RCC 7860 (cell line): ENCODE measurements around the gene KCNJ16.

Experiments
- DNase-seq: peaks from one replicate; pipeline ENCODE4 v3.0.0-alpha.2; 2015; ENCODE audit warnings: low spot score
- FAIRE-seq: peaks from 2 replicates; lab custom pipeline; 2012; peaks lifted over from hg19 to GRCh38; lab: Jason Lieb, UNC

KCNJ16 gene

GRCh38 chr17:70124723-70125122 is 49.7 kb downstream of the KCNJ16 start:
- DNase-seq (no peak), FAIRE-seq (no peak)

DNA sequence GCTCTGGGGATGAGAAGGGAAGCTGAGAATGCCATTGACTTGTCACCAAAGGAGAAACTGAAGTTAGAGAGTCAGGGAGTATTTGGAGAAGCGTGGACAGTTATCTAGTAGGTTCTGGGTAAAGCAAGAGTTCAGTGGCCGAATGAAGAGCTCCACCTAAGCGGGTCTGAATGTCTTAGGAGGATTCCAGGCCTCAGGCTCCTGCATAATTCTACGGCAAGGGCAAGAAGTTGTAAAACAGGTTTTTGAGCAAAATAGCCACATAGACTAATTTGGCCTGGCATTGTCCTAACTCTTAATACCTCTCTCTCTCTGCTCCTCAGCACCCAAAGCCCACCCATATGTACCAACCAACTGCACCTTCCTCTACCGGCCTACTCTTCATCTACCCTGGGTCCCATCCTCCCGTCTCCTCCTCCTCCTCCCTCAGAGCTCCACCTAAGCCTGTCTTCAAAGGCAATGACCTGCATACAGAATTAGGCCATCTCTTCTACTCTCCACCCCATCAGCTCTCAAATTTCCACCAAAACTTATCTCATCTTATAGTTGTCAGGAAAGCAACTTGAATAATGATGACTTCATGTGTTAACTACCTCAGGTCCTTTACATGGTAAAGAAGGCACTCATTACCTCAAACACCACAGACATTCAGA is 52.3 kb downstream of the KCNJ16 start:
- DNase-seq (no peak), FAIRE-seq (no peak)

DNA sequence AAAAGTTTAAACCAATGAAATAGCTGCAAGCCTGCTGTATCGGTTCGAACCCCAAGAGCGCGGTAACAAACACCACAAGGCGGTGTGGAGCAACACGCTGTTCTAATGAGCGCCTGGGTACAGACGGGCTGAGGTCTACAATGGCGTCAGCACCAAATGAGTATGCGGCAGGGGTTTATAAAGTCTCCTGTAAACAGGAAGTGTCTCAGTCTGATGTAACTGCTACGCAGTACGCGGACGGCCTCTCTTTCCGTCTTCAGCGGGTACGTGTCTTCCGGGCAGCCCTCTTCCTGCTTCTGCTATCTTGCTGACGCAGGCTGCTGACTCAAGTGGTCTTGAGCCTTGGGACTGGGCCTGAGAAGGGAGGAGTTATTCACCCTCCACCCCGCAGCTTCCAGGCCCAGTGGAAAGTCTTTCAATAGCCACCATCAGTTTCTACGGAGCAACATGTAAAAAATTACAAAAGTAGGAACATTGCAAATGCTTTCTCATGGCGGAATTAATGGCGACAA is 53.8 kb downstream of the KCNJ16 start:
- DNase-seq (no peak), FAIRE-seq (no peak)

DNA sequence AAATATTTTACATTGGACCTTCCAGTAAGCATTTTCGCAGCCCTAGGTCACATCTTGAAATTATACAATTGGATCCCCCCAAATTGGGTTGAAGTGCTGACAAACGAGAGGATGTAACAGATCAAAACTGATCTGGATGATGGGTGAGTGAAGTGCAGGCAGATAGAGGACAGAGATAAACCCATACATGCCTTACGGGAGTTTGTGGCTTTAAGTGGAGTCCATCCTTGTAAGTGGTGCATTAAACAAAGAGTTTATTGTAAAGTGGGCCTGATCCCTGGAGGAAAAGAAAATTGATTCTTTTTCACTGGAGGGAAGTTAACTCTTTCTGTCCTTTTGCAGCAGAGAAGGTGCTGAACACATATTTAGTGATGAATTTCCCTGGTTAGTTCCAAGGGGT is 55.3 kb downstream of the KCNJ16 start:
- DNase-seq (no peak), FAIRE-seq (no peak)

DNA sequence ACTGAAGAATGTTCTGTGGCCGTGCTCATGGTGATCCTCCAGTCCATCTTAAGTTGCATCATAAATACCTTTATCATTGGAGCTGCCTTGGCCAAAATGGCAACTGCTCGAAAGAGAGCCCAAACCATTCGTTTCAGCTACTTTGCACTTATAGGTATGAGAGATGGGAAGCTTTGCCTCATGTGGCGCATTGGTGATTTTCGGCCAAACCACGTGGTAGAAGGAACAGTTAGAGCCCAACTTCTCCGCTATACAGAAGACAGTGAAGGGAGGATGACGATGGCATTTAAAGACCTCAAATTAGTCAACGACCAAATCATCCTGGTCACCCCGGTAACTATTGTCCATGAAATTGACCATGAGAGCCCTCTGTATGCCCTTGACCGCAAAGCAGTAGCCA is 57.5 kb downstream of the KCNJ16 start:
- no peak for FAIRE-seq
- DNase-seq = no peak

GRCh38 chr17:70134042-70134441 is 59.0 kb downstream of the KCNJ16 start:
- FAIRE-seq = no peak
- DNase-seq = no peak

- DNase-seq (no peak), FAIRE-seq (no peak)
Observed at GRCh38 chr17:70134777-70135176, 59.8 kb downstream of the KCNJ16 start.

DNA sequence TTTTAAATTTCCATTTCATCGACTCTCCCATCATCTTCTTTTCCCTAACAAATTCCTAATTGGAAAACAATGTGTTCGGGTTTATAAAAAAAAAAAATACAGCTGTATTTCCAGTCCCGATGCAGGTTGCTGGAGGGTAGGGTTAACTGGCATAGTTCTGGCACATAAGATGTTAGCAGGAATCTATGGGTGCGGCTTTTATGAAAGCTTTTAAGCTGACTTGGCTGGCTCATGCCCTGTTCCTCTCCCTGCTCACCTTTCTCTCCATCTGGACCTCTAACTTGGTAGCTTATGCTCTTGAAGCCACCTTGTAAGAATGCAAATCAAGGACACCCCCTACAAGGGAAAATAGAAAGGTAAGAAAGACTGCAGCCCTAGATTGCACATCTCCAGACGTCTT is 61.1 kb downstream of the KCNJ16 start:
- no peak for FAIRE-seq
- DNase-seq = no peak

DNA sequence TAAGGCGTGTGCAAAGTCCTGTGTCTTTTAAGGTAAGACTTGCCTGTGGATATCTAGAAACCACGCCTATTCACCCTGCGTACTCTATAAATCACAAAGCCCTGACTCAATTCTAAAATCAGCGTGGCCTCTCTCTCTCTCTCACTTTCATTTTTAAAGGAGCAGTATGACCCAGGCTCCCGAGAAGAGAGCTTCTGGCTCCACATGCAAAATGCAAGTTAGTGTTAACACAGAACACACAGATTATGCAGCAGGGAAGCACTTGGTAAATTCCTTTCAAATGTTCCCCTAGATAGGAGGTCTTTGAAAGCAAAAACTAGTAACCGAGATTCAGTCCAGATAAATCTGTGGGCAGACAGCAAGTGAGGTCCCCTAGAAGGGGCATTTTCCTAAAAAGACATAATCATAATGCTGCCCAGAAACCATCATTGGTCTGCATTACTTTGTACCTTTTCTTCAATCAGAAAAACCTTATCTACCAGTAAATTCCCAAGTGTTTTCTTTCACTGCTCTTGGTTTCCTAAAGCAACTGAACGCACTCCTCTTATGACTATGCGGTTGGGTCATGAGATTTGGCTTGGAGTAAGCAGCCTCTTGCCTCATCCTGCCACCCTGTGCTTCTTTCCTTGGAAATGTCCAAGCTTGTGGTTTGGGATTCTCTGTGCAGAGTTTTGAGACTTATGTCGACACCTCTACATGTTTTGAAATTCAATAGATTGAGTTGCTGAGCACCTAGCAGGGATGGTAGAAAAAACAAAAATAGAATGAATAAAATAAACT is 62.6 kb downstream of the KCNJ16 start:
- peak; percentile 92 for FAIRE-seq
- DNase-seq = peak; percentile 74

- FAIRE-seq (no peak), DNase-seq (peak; percentile 23)
Observed at GRCh38 chr17:70138291-70138865, 63.4 kb downstream of the KCNJ16 start.

DNA sequence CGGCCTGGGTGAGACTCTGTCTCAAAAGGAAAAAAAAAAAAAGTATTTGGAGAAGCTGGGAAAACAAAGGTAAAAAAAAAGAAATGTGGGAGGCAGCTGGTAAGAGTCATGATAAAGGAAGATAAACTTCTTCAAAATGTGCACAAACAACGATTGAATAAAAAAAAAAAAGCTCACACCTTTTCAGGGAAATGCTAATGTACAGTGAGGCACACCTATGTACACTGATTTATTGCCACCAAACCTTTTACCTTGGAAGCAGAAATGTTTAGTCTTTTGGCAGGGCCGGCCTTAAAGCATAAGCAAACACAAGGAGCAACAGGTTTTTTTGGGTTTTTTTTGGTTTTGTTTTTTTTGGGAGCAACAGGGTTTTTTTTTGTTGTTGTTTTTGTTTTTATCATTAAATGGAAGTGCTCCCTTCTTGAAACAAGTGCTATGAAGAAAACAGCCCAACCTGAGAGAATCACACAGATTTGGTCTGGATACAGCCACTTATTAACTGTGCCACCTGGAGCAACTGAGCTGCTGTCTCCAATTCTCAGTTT is 64.5 kb downstream of the KCNJ16 start:
- DNase-seq (no peak), FAIRE-seq (no peak)

GRCh38 chr17:70144260-70144846 is 69.3 kb downstream of the KCNJ16 start:
- FAIRE-seq (peak; percentile 79), DNase-seq (no peak)

GRCh38 chr17:70153210-70153609 is 78.2 kb downstream of the KCNJ16 start:
- FAIRE-seq (no peak), DNase-seq (no peak)

DNA sequence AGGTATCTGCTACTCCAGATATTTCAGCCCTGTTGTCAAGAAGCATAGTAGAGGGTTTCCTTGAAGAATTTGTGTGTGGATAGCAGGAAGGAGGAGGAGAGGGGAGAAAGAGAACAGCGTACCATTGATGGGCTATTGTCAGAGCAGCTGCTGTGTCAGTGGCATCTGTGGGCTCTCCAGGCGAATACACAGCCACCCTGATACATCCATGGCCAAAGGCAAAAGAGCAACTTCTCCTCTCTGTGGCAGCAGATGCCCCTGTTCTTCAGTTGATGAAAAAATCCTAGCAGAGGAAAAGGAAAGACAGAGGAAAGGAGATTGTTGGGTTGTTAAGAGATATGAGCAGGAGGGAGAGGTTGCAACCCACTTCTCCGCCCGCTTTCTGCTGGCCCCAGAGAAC is 82.1 kb downstream of the KCNJ16 start:
- FAIRE-seq = no peak
- DNase-seq = no peak

GRCh38 chr17:70158180-70158579 is 83.2 kb downstream of the KCNJ16 start:
- DNase-seq (no peak), FAIRE-seq (no peak)

- FAIRE-seq (no peak), DNase-seq (no peak)
Observed at GRCh38 chr17:70158591-70158990, 83.6 kb downstream of the KCNJ16 start.

GRCh38 chr17:70159980-70160379 is 85.0 kb downstream of the KCNJ16 start:
- DNase-seq (no peak), FAIRE-seq (no peak)

DNA sequence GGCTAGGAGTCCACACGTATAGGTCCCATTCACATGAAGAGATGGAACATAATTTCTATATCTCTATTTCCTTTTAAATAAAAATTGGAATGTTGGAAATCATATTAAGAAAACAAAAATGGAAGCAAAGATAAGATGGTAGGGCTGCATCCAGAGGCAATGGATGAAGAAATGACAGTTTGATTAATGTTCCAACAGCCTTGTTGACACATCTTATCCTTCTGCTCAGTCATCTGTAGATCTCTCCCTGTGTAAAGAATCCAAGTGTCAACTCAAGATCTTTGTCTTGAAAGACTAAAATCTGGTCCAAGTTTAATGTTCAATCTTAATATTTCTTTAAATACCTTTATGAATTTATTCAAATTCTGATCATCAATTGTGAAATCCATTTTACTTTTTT is 86.5 kb downstream of the KCNJ16 start:
- FAIRE-seq = peak; percentile 37
- DNase-seq = peak; percentile 25

DNA sequence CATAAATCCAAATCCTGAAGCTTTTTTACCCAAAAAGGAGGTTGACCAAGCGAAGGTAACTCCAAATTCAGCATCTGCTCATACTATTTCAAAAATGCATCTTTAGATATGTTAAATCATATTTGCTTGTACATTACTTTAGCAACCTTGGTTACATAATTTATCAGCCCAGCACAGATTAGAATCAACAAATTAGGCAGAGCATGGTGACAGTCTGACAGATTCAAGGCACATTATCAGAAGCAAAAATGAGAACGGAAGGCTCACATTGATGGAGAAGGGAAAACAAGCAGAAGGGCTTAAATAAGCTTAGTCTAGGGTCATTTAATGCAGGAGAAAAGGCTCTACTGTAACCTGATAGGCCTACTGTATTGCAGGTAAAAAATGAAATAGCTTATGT is 90.4 kb downstream of the KCNJ16 start:
- DNase-seq (no peak), FAIRE-seq (no peak)

DNA sequence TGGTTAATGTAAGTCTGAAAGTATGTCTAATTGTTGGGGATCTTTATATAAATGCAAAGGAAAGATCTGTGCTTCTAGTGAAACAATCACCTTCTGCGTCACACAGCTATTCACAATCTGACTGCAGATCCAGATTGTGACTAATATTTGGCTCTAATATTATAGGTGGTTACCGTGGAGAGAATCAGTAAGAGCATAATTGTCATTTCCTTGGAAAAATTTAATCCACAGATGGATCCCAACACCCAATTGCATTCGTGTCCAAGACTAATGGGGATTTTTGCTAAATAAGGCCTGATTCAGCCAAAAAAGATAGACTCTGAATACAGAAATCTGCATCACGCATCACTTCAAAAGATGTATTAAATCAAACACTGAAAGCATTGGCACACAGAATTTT is 91.6 kb downstream of the KCNJ16 start:
- no peak for DNase-seq
- no peak for FAIRE-seq
